ENCODE results near the gene COG5. TPM values are rescaled to one million over a fixed set of nuclear protein-coding genes. Genes with fewer than 3 reads are reported as not detected.
A peak's percentile ranks its signal among the peaks of the same experiment; 100 is the strongest.

Gene COG5
- total and polyA plus RNA-seq, 9 of the 15 experiments (the other 6 are each of a cell fraction or from before 2014, with no cell fraction given): 15.3 to 75.1 (median 56.4) TPM

DNA sequence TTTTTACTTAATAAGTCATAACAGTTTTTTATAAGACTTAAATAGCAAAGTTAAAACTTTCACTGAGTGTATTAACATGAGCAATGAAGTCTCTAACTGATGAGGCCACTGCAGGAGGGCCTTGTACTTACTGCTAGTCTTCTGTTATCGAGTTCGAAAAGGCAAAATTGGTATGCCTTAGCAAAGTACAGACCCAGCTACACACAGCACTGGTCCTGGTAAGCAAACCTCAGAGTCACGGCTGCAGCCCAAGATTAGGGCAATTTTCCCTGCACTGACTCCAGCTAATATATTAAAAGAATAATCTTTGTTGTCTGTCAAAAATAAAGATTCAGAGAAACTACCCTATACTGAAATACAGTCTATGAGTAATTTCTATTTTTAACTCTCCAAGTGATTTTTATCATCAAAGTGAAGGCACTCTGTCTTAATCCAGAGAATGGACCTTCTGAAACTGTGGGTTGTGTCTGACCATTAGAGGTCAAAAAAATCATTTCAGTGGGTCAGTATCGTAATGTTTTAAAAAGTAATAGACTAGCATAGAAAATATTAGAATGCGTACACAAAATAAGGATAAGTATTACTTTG lies 309.2 kb downstream of the COG5 start (continued):
- TF ChIP-seq, protein P1, sequence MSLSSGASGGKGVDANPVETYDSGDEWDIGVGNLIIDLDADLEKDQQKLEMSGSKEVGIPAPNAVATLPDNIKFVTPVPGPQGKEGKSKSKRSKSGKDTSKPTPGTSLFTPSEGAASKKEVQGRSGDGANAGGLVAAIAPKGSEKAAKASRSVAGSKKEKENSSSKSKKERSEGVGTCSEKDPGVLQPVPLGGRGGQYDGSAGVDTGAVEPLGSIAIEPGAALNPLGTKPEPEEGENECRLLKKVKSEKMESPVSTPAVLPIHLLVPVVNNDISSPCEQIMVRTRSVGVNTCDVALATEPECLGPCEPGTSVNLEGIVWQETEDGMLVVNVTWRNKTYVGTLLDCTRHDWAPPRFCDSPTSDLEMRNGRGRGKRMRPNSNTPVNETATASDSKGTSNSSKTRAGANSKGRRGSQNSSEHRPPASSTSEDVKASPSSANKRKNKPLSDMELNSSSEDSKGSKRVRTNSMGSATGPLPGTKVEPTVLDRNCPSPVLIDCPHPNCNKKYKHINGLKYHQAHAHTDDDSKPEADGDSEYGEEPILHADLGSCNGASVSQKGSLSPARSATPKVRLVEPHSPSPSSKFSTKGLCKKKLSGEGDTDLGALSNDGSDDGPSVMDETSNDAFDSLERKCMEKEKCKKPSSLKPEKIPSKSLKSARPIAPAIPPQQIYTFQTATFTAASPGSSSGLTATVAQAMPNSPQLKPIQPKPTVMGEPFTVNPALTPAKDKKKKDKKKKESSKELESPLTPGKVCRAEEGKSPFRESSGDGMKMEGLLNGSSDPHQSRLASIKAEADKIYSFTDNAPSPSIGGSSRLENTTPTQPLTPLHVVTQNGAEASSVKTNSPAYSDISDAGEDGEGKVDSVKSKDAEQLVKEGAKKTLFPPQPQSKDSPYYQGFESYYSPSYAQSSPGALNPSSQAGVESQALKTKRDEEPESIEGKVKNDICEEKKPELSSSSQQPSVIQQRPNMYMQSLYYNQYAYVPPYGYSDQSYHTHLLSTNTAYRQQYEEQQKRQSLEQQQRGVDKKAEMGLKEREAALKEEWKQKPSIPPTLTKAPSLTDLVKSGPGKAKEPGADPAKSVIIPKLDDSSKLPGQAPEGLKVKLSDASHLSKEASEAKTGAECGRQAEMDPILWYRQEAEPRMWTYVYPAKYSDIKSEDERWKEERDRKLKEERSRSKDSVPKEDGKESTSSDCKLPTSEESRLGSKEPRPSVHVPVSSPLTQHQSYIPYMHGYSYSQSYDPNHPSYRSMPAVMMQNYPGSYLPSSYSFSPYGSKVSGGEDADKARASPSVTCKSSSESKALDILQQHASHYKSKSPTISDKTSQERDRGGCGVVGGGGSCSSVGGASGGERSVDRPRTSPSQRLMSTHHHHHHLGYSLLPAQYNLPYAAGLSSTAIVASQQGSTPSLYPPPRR (CRISPR knock-in tag; IDR thresholded peaks at IDR 0.05; ENCODE audit: borderline replicate concordance): no peak
- TF ChIP-seq MEF2A (IDR thresholded peaks at IDR 0.05; ENCODE audit: control insufficient read depth, low read depth, low read length): peak; percentile 90
- no peak for TF ChIP-seq ETV1 (tag; conservative IDR thresholded peaks at IDR 0.05; ENCODE audit: low read depth)
- TF ChIP-seq PHB (CRISPR knock-in tag; IDR thresholded peaks at IDR 0.05): no peak
- TF ChIP-seq ZNF224 (CRISPR knock-in tag; IDR thresholded peaks at IDR 0.05): no peak
- TF ChIP-seq ZNF668 (CRISPR knock-in tag; IDR thresholded peaks at IDR 0.05): no peak

DNA sequence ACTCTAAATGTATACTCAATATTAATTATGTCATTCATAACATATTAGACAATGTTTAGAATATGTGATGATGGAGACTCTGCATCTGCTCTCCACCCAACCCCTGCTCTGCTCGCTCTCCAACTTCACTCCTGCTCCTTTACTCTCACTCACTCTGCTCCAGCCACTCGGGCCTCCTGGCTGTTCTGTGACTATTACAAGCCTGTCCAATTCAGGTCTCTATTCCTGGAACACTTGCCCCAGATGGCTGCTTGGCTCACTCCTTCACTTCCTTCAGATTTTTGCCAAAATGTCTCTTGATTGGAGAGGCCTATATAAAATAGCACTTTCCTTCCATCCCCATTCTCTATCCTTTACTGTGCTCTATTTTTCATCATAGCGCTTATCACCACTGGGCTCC lies 310.1 kb downstream of the COG5 start:
- no peaks in the 10 kb centered on the region for H3K9me1 ChIP-seq (ENCODE audit: control insufficient read depth, insufficient read depth, low read length)
- H2AFZ ChIP-seq (ENCODE audit: low read depth, low read length): no peak overlapping the region
- no peaks in the 10 kb centered on the region for H4K20me1 ChIP-seq (replicated peaks; ENCODE audit: control insufficient read depth, insufficient read depth, low read length)
- DNase-seq (ENCODE audit: extremely low read depth in 1 of 4, low spot score in 3 of 4): no peak
- no peak overlapping the region for H3K4me2 ChIP-seq (ENCODE audit: insufficient read depth, low read length)
- no peak overlapping the region for H3K9ac ChIP-seq (ENCODE audit: insufficient read depth in 1 of 2, low read depth in 2 of 2, low read length in 2 of 2)
- intact Hi-C loops (cut with micrococcal nuclease): no loop called here
- H3K79me2 ChIP-seq (ENCODE audit: control insufficient read depth, insufficient read depth, low read length): no peaks in the 10 kb centered on the region
- no peak overlapping the region for H3K27ac ChIP-seq (ENCODE audit: extremely low read depth, low read depth, low read length)
- in situ Hi-C loops (cut with MboI): no loop called here
- CTCF ChIA-PET (ENCODE audit: low intra/inter-chr PET ratio): no interaction called here
- peak; percentile 69 for ATAC-seq
- no peak overlapping the region for H3K4me3 ChIP-seq
- H3K4me1 ChIP-seq (replicated peaks in 1 of 2; ENCODE audit: control insufficient read depth in 2 of 2, insufficient read depth in 2 of 2, low read length in 2 of 2): no peaks in the 10 kb centered on the region
- FAIRE-seq: no peak
- no peaks in the 10 kb centered on the region for H3K27me3 ChIP-seq (ENCODE audit: control insufficient read depth in 2 of 2, insufficient read depth in 2 of 2, low read length in 2 of 2)
- H3K9me3 ChIP-seq (replicated peaks; ENCODE audit: control insufficient read depth, insufficient read depth, low read depth, low read length): no peaks in the 10 kb centered on the region
- POLR2A ChIA-PET: no interaction called here
- no TSS peak for BruUV-seq (replicated peaks)
- WGBS (ENCODE audit: insufficient coverage, low coverage, missing lambda C conversion rate): 82% methylated on average over 3 of the region's 3 CpGs
- no peaks in the 10 kb centered on the region for H3K36me3 ChIP-seq (ENCODE audit: control insufficient read depth, insufficient read depth, low read length)
- no peak for TF ChIP-seq ZC3H11A (IDR thresholded peaks at IDR 0.05; ENCODE audit: low read depth, low read length)
- TF ChIP-seq, protein P2, sequence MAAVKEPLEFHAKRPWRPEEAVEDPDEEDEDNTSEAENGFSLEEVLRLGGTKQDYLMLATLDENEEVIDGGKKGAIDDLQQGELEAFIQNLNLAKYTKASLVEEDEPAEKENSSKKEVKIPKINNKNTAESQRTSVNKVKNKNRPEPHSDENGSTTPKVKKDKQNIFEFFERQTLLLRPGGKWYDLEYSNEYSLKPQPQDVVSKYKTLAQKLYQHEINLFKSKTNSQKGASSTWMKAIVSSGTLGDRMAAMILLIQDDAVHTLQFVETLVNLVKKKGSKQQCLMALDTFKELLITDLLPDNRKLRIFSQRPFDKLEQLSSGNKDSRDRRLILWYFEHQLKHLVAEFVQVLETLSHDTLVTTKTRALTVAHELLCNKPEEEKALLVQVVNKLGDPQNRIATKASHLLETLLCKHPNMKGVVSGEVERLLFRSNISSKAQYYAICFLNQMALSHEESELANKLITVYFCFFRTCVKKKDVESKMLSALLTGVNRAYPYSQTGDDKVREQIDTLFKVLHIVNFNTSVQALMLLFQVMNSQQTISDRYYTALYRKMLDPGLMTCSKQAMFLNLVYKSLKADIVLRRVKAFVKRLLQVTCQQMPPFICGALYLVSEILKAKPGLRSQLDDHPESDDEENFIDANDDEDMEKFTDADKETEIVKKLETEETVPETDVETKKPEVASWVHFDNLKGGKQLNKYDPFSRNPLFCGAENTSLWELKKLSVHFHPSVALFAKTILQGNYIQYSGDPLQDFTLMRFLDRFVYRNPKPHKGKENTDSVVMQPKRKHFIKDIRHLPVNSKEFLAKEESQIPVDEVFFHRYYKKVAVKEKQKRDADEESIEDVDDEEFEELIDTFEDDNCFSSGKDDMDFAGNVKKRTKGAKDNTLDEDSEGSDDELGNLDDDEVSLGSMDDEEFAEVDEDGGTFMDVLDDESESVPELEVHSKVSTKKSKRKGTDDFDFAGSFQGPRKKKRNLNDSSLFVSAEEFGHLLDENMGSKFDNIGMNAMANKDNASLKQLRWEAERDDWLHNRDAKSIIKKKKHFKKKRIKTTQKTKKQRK (IDR thresholded peaks at IDR 0.05; ENCODE audit: borderline replicate concordance, low read depth, low read length): no peak
- no peak for TF ChIP-seq RBM34 (IDR thresholded peaks at IDR 0.05; ENCODE audit: borderline replicate concordance, insufficient read depth, low read length)
- no peak for TF ChIP-seq HEY1 (CRISPR knock-in tag; IDR thresholded peaks at IDR 0.05; ENCODE audit: borderline replicate concordance)
- TF ChIP-seq ZNF174 (CRISPR knock-in tag; IDR thresholded peaks at IDR 0.05): no peak
- TF ChIP-seq HOXB6 (CRISPR knock-in tag; IDR thresholded peaks at IDR 0.05; ENCODE audit: borderline replicate concordance): no peak
- TF ChIP-seq FOXA1 (IDR thresholded peaks at IDR 0.05; ENCODE audit: borderline replicate concordance): no peak
- no peak for TF ChIP-seq SMARCA4 (IDR thresholded peaks at IDR 0.05)
